AG09319 (cell line): ENCODE results near the gene CAPZA2.

Experiments
- DNase-seq: peaks from one replicate; pipeline ENCODE4 v3.0.0-alpha.2; 2010; ENCODE audit warnings: low read depth; ENCODE audit errors: extremely low read depth
- TF ChIP-seq, protein P1 (sequence below): IDR thresholded peaks from 2 replicates; pipeline ENCODE4 v1.5.1; 2011; ENCODE audit warnings: low read depth, mild to moderate bottlenecking, inconsistent platforms, low read length, moderate library complexity

The CAPZA2 gene

DNA sequence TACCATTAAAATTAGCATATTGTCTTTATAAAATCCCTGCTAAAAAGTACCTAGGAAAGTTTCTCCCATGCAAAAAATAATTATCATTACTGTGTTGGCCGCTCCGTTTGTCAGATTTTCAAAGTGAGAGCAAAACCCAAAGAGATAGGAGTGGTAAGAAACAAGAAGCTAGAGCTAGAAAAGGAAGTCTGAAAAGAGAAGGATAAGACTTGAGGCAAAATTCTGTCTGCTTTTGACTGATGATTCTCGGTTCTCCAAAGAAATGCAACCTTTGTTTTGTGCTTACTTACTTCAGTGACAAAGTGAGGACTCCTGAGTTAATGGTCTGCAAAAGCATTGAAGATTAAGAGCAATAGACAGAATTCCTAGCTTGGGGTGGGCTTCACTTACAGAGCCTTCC lies 33.3 kb upstream of the CAPZA2 start:
- DNase-seq, result no peak

DNA sequence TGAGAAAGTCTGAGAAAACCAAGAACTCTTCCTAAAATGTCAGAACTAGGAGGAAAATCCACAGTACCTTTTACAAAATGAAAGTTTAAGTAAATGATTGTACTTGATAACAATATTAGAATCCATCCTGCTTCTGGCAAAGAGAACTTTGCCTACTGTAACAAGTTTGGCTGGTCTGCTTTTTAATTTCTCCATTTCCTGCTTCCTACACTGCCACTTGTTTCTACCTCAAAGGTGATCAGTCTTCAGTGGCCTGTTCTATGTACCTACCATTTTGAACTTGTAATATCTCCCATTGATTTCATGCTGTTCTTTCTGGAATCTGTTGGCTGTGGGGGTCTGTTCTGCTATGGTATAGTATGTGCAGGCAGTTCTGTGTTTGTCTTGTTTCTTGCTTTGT lies 32.9 kb upstream of the CAPZA2 start:
- DNase-seq, result no peak
- TF ChIP-seq, protein P1, sequence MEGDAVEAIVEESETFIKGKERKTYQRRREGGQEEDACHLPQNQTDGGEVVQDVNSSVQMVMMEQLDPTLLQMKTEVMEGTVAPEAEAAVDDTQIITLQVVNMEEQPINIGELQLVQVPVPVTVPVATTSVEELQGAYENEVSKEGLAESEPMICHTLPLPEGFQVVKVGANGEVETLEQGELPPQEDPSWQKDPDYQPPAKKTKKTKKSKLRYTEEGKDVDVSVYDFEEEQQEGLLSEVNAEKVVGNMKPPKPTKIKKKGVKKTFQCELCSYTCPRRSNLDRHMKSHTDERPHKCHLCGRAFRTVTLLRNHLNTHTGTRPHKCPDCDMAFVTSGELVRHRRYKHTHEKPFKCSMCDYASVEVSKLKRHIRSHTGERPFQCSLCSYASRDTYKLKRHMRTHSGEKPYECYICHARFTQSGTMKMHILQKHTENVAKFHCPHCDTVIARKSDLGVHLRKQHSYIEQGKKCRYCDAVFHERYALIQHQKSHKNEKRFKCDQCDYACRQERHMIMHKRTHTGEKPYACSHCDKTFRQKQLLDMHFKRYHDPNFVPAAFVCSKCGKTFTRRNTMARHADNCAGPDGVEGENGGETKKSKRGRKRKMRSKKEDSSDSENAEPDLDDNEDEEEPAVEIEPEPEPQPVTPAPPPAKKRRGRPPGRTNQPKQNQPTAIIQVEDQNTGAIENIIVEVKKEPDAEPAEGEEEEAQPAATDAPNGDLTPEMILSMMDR, result no peak

More for the DNA sequence above, 33.3 kb upstream of the CAPZA2 start:
- TF ChIP-seq, protein P1, result no peak

DNA sequence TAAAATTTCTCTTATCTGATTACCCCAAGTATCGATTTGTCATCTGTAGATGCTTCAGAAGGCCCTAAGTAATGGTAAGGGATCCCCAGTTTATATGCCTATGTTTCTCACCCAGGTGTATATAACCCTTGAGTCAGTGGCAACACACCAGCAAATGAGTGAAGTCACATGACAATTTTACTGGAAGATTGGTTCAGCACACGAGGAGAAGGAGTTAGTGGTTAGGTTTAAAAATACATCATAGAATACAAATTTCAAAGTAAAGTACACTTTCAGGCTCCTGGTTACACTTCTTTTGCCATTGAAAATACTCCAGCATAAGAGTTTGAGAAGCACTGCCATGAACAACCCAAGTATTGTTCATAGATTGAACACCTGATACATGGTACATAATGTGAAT lies 29.7 kb upstream of the CAPZA2 start:
- DNase-seq, result no peak
- TF ChIP-seq, protein P1, result no peak

DNA sequence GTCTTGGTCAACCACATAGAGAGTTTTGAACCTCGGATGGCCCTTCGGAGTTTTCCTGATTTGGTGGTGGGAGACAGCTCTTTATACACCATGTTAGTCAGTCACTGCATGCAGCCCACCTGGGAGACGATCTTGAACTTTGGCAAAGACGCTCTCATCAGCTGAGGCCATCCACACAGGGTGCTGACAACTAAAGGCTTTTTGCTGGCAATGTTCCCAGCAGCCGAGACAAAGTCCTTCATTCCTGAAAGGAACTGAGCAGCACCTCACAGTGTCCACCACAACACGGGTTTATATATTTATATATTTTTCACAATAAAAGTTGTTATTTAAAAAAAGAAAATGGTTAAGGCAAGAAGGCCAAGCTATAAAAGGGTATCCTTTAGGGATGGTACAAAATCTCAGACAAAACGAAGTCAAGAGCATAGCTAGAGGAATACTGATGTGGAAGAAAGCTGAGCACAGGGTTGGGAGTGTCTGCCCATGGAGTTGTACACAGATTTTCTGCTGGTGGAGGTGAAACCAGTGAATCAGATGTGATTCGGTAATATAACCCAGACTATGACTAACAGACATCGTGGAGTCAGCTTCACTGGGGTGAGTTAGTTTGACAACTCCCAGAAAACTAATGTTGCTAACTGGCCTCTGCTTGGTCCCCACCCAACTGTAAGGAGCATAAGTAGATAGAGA lies 27.4 kb upstream of the CAPZA2 start:
- TF ChIP-seq, protein P1, result no peak
- no peak for DNase-seq

DNA sequence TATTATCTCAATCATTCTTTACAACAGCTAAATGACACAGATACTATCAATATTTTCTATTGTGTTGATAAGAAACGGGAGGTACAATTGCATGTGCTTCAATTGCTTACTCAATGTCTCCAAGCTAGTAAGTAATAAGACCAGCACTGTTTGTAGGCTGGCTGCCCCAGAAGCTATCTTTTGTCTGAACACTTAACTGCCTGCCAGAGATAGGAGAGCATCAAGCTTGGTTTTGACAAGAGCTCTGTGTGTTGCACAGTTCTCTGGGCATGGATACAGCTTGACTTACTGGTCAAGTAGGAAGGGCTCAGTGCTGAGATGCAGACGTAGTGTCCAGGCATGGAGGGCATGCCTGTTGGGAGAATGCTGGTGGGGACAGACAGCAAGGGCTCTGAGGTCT lies 26.3 kb upstream of the CAPZA2 start:
- TF ChIP-seq, protein P1, result no peak
- DNase-seq, result no peak

DNA sequence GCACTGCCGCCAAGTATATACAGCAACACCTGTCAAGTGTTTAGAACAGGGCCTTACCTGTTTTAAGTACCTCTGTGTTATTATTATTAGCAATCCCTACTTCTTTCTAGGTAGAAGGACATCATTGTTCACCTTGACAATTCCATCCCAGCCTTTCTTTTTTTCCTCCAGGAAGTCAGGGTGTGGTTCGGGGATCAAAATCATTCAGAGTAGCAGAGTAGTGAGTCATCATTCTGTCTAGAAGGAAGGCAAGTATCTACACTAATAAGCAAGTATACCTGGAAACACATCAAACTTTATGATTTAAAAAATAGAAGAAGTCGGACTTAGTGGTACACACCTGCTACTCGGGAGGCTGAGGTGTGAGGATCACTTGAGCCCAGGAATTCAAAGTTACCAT lies 25.5 kb upstream of the CAPZA2 start:
- DNase-seq, result no peak
- TF ChIP-seq, protein P1, result no peak

DNA sequence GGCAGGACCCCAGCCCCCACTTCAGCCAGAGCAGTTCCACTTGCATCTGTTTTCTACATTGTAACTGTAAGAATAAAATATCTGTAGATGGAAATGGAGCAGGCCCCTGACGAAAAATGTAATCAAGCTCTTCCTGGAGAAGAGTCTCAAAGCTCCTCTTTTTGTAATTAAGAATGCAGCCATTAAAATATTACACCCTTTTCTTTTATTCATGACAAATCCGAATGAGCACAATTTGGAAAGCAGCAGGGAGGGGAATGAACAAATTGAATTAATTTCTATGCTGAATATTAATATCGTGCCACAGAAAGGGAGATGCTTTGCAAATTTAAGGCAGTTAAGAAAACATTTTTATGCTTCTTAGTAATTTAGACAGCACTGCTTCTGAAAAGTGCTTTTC lies 24.8 kb upstream of the CAPZA2 start:
- no peak for DNase-seq
- TF ChIP-seq, protein P1, result no peak
